Fibroblast of lung (primary cell): ENCODE data around the gene ZSWIM7.

ENCODE experiments used
- CTCF ChIP-seq, 2 donors: IDR thresholded peaks in 1 of 2; conservative IDR thresholded peaks in 1 of 2; 1 replicate in 1 of 2; 2 replicates in 1 of 2; pipeline ENCODE4 v1.5.1; 2011 to 2012; ENCODE audit warnings: low read length in 2 of 2, control low read depth in 1 of 2, inconsistent platforms in 1 of 2, low read depth in 1 of 2, mild to moderate bottlenecking in 1 of 2
- EZH2 ChIP-seq: IDR thresholded peaks from 2 replicates; pipeline ENCODE4 v1.5.1; 2012; ENCODE audit warnings: low read length, control low read depth, mild to moderate bottlenecking; ENCODE audit errors: missing control alignments

- no peak for TF ChIP-seq CTCF (conservative IDR thresholded peaks at IDR 0.05 in 1 of 2, IDR thresholded peaks at IDR 0.05 in 1 of 2; ENCODE audit: low read depth in 1 of 2, low read length in 2 of 2)
- no peak for TF ChIP-seq EZH2
These were observed 51.3 kb downstream of the ZSWIM7 start for GRCh38 chr17:15947976-15948752.
